HepG2 (cell line): ENCODE measurements around the gene PHKB. TPM values are rescaled to one million over a fixed set of nuclear protein-coding genes. Genes with fewer than 3 reads are reported as not detected.

Source experiments
- ELF4 ChIP-seq: sonication (generic); formaldehyde crosslinking; IDR thresholded peaks from 2 replicates; pipeline ENCODE4 v1.5.0; 2020; ENCODE audit warnings: missing genetic modification reagents, mild to moderate bottlenecking, moderate library complexity, borderline replicate concordance
- NCOA1 ChIP-seq: sonication (generic); formaldehyde crosslinking; IDR thresholded peaks from 2 replicates; pipeline ENCODE4 v1.9.0; 2021; ENCODE audit warnings: missing genetic modification reagents
- PHB2 ChIP-seq: fragments of 450-650 bp; IDR thresholded peaks from 2 replicates; pipeline ENCODE4 v1.6.1; 2018; ENCODE audit not compliant: partially characterized antibody
- PRDM15 ChIP-seq: sonication (generic); formaldehyde crosslinking; IDR thresholded peaks from 2 replicates; pipeline ENCODE4 v1.4.0; 2020; ENCODE audit warnings: missing genetic modification reagents
- PRDM4 ChIP-seq: sonication (generic); formaldehyde crosslinking; IDR thresholded peaks from 2 replicates; pipeline ENCODE4 v1.9.0; 2021; ENCODE audit warnings: missing genetic modification reagents, borderline replicate concordance
- RBM39 ChIP-seq: fragments of 200-400 bp; formaldehyde crosslinking; IDR thresholded peaks from one replicate; pipeline ENCODE4 v1.6.1; 2018; ENCODE audit warnings: antibody characterized with exemption, mild to moderate bottlenecking, low read depth, low read length; ENCODE audit not compliant: poor library complexity, severe bottlenecking
- RELA ChIP-seq: sonication (generic); formaldehyde crosslinking; IDR thresholded peaks from 2 replicates; pipeline ENCODE4 v1.4.0; 2020; ENCODE audit warnings: missing genetic modification reagents
- SKI ChIP-seq: fragments of 450-650 bp; IDR thresholded peaks from one replicate; pipeline ENCODE4 v1.6.1; 2018; ENCODE audit warnings: mild to moderate bottlenecking; ENCODE audit not compliant: partially characterized antibody
- ZBED4 ChIP-seq: sonication (generic); formaldehyde crosslinking; IDR thresholded peaks from 2 replicates; pipeline ENCODE4 v1.4.0; 2020; ENCODE audit warnings: missing genetic modification reagents, borderline replicate concordance
- ZBTB25 ChIP-seq: IDR thresholded peaks from 2 replicates; pipeline ENCODE4 v1.6.1; 2018; ENCODE audit warnings: missing genetic modification reagents
- ZBTB38 ChIP-seq: sonication (generic); formaldehyde crosslinking; IDR thresholded peaks from 2 replicates; pipeline ENCODE4 v1.5.1; 2020; ENCODE audit warnings: mild to moderate bottlenecking, missing genetic modification reagents
- ZIK1 ChIP-seq: sonication (generic); formaldehyde crosslinking; IDR thresholded peaks from 2 replicates; pipeline ENCODE4 v1.5.0; 2020; ENCODE audit warnings: mild to moderate bottlenecking, low read depth, missing genetic modification reagents, borderline replicate concordance
- ZNF570 ChIP-seq: sonication (generic); formaldehyde crosslinking; IDR thresholded peaks from 2 replicates; pipeline ENCODE4 v1.4.0; 2020; ENCODE audit warnings: mild to moderate bottlenecking, missing genetic modification reagents, borderline replicate concordance
- ZNF652 ChIP-seq: IDR thresholded peaks from 2 replicates; pipeline ENCODE4 v1.6.1; 2016; ENCODE audit warnings: low read depth, borderline replicate concordance
- ZNF660 ChIP-seq: sonication (generic); formaldehyde crosslinking; IDR thresholded peaks from 2 replicates; pipeline ENCODE4 v1.5.1; 2020; ENCODE audit warnings: mild to moderate bottlenecking, low read depth, missing genetic modification reagents, borderline replicate concordance
- ZNF879 ChIP-seq: sonication (generic); formaldehyde crosslinking; IDR thresholded peaks from 2 replicates; pipeline ENCODE4 v1.8.1; 2023; ENCODE audit warnings: missing genetic modification reagents
- ZSCAN5A ChIP-seq: sonication (generic); formaldehyde crosslinking; IDR thresholded peaks from 2 replicates; pipeline ENCODE4 v1.8.0; 2022; ENCODE audit warnings: mild to moderate bottlenecking, missing genetic modification reagents, borderline replicate concordance
- polyA plus RNA-seq, 8 experiments: library from polyadenylated mRNA; depleted of rRNA in 3 of 8; stranded (reverse) in 7 of 8; unstranded in 1 of 8; fragments of >200 nt; fragmentation: Illumina TruSeq in 4 of 8; extraction: Trizol in 4 of 8; gene quantifications; 2 replicates each; pipeline versions ENCODE4 v1.2.1 to v1.2.3, GENCODE V29; 2011 to 2016; ENCODE audit warnings: low read depth in 4 of 8, missing spikeins in 1 of 8, mixed read lengths in 1 of 8; ENCODE audit not compliant: insufficient read depth in 1 of 8
- total RNA-seq, 5 experiments: library from RNA; depleted of rRNA; stranded (reverse); fragments of >200 nt; fragmentation: Illumina TruSeq; extraction: Trizol; gene quantifications; 2 replicates each; pipeline ENCODE4 v1.2.3, GENCODE V29; 2016; ENCODE audit warnings: low read depth in 1 of 5

The PHKB gene
- total and polyA plus RNA-seq, 2 of the 13 experiments (the other 11 are each of a cell fraction or from before 2014, with no cell fraction given): 66.0 to 80.8 TPM

- TF ChIP-seq PRDM15 (CRISPR knock-in tag) (no peak), ELF4 (CRISPR knock-in tag) (no peak), SKI (peak; percentile 89), ZNF652 (peak; percentile 63; the same call in 1 of the 2 replicates), ZBED4 (no peak), RELA (CRISPR knock-in tag) (no peak), ZBTB38 (CRISPR knock-in tag) (no peak), ZNF660 (CRISPR knock-in tag) (no peak), PRDM4 (CRISPR knock-in tag) (no peak), ZNF570 (CRISPR knock-in tag) (no peak), NCOA1 (no peak), ZNF879 (CRISPR knock-in tag) (no peak), RBM39 (no peak), PHB2 (no peak), ZBTB25 (CRISPR knock-in tag) (peak; percentile 59; the same call in 1 of the 2 replicates), ZIK1 (CRISPR knock-in tag) (no peak), ZSCAN5A (CRISPR knock-in tag) (no peak; the same call in 1 of the 2 replicates)
Measured at GRCh38 chr16:47475786-47476185, 14.7 kb downstream of the PHKB start (continued).
